Measurements from ENCODE around the gene VGLL4.

Gene VGLL4

GRCh38 chr3:11563159-11563864 is 80.4 kb downstream of the VGLL4 start:
- no peak for DNase-seq

GRCh38 chr3:11562277-11562881 is 81.3 kb downstream of the VGLL4 start:
- no peak for DNase-seq

- no peak for DNase-seq
Observed at GRCh38 chr3:11560746-11561145, 83.0 kb downstream of the VGLL4 start.

GRCh38 chr3:11559816-11560633 is 83.7 kb downstream of the VGLL4 start:
- DNase-seq = no peak

DNA sequence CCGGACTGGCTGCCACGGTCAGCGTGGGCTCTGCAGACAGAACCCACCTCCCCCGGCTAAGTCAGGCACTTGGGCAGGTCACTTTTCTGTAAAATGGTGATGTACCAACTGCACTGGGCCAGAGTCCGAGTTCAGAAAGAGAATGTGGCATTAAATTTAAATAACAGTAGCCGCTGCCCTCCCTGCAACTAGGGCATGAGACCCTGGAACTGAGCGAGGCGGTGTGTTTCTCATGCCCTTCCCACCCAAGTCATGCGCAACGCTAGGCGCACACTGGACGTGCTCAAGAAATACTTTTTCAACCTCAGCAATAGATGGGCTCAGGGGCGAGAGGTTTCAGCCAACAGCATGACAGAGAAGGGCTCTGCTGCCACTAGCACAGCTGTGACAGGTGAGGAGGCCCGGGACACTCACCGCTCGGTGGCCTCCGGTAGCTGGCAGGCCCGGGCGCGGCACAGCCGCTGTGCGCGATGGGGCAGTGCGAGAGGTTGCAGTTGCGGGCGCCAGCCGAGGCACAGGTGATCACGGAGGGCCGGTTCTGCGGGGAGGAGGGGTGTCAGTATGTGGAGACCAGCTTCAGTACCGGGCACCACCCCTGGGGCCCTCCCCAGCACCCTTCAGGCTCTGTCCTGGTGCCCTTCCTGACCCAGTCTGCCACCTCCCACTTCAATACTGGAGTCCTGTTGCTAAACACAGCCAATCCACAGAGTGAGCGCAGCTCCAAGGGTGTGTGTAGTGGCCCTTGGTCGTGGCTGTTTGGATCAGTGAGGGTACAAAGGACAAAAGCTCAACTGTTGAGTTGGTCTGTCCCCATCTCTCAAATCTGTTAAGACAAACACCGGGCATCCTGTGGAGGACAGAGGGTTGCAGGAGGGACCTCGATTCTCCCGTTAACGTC is 84.5 kb downstream of the VGLL4 start:
- DNase-seq = no peak

DNA sequence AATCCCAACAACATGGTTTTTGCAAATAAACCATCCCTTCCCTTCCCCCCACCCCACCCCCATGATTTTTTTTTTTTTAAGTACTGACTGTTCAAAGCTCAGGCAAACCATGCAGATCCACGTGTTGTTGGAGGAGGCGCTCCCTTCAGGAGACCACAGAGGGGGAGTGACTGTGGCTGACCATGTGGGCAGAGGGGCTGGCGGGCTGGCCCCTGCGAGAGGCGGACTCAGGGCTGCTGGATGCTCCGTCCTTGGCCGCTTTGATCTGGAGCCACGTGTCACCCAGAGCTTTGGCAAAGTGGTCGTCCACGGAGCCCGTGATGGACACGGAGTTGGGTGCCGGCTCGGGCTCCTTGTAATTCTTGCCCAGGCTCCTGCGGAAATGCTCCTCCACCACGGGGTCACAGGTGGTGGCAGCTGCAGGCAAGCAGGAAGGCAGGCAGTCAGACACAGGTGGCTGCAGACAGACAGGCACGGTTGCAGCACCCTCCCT is 85.3 kb downstream of the VGLL4 start:
- DNase-seq = no peak

- DNase-seq = no peak
Observed at GRCh38 chr3:11558002-11558401, 85.7 kb downstream of the VGLL4 start.

DNA sequence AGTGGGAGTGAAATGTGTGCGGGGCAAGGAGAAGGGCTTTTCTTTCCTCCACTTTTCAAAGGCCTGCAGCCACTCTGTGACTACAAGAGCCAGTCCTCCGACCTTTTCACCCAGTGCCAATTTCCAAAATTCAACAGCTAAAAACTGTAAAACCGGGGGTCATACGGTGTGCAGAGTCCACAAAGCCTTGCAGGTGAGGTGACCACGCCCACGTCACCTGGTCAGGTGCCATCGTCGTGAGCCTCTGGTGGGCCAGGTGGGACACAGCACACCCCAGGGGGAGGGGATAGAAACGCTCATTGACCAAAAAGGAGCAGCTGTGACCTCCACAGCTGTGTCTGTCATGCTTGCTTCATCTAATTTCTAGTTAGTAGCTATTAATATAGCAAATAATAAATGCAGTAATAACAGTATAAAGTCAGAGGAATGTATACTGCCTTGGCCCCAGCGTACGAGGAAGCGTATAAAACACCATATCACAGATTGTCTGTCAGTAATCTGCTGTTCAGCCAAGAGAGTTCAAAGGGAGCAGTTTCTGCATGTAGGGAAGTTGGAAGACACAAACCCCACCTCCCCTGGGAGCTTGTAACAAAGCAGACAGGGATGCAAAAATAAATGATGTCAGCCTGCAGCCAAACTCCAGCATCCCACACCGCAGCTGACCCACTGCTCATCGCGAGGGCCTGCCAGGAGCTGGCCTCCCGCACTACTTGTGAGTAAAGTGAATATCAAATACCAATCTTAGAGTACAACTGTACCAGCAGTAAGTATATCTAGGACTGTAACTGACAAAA is 86.7 kb downstream of the VGLL4 start:
- no peak for DNase-seq

DNA sequence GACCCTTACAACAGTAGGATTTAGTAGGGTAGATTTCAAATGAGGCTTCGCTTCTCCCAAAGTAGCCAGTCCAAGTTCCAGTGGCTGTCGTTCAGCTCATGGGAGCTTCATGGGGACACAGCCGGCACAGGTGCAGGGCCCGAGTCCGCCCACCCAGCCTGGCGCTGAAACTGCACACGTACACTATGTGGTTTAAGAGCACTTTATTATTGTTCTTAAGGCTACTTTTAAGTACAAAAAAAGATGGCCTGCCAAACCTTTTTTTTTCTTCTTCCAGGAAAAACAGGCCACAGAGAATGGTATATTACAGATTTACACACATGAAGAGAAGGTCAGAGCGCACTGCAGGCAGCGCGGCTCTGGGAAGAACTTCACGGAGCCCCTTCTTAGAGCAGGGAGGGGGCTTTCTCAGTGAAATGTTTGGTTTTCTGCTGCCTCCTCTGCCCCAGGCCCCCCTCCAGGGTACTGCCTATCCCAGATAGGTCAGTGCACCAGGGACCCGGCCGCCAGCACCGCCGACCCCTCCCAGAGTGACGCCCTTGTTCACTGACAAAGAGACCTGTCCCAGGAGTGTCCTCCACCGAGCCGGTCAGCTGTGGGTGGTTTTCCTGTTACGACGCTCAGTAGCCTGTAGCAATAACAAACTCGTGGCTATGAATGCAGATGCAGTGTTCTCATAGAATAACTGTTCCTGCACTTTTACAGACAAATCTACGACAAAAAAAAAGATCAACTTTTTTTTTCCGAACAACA is 87.7 kb downstream of the VGLL4 start:
- DNase-seq = no peak

DNA sequence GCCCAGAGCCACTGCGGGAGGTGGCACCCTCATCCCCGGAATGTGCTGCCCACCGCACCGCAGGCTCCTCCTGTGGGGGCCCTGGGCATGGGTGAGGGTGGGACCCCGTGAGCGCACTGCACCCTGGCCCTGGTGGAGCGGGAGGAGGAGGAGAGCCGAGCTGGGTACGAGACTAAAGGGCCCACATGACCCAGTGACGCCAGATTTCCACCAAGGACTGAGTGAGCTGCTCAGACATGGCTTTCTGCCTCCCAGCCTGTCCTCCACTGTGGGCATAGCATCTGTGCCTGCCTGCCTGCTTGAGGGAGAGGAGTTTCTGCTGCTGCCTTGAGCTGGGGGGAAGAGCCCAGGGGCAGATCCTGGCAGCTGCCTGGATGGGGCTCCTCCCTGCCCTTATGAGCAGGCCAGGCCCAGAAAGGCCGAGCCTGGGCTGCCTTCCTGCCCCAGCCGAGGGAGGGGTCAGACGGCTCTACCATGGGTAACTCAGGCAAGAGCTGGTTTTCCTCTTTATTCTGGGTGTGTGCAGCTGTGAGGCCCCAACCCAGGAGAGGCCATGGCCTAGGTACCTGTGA is 88.4 kb downstream of the VGLL4 start:
- no peak for DNase-seq

DNA sequence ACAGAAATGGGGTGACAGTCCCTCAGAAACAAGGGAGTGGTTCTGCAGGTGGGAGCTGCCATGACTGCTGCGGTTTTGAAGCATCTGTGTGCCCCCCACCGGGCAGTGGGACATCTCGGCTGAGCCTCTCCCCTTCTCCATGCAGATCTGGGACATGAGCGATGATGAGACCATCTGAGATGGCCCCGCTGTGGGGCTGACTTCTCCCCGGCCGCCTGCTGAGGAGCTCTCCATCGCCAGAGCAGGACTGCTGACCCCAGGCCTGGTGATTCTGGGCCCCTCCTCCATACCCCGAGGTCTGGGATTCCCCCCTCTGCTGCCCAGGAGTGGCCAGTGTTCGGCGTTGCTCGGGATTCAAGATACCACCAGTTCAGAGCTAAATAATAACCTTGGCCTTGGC is 89.0 kb downstream of the VGLL4 start:
- DNase-seq = no peak

- DNase-seq = no peak
Observed at GRCh38 chr3:11554236-11554610, 89.5 kb downstream of the VGLL4 start.

DNA sequence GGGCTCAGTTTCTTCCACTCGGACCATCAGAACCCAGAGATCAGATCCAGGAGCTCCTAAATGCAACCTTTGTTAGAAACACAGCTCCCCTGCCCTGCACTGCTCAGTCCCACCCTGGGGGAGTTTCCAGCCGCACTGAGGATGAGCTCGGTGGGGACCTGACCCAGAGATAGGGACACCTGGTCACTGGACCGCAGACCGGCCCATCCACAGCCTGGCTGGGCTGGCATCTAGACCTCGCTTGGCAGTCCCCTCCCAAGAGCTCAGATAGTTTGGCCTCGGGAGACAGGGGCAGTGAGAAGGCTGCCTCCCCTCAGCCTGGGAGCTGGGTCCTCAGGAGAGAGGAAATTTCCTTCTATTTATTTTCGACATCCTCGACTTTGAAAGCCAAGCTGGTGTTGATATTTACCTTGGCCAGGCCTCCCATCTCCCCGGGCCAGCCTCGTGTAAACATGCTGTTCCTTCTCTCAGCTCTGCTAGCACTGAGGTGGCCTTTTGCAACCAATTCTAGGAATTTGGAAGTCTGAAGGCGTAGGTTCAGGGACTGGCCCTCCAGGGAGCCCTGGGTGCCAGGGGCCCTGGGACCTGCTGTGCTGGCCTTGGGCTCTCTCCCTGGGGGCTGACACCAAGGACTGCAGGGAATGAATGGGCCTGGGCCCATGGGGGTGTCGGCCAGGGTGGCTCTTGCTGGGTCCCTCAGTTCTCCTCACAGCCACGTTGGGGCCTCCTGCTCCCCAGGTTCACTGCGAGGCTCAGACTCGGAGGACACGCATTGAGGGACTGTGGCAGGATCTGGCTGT is 90.1 kb downstream of the VGLL4 start:
- no peak for DNase-seq

- DNase-seq = no peak
Observed at GRCh38 chr3:11552289-11553264, 91.1 kb downstream of the VGLL4 start.

GRCh38 chr3:11551036-11551435 is 92.7 kb downstream of the VGLL4 start:
- no peak for DNase-seq

DNA sequence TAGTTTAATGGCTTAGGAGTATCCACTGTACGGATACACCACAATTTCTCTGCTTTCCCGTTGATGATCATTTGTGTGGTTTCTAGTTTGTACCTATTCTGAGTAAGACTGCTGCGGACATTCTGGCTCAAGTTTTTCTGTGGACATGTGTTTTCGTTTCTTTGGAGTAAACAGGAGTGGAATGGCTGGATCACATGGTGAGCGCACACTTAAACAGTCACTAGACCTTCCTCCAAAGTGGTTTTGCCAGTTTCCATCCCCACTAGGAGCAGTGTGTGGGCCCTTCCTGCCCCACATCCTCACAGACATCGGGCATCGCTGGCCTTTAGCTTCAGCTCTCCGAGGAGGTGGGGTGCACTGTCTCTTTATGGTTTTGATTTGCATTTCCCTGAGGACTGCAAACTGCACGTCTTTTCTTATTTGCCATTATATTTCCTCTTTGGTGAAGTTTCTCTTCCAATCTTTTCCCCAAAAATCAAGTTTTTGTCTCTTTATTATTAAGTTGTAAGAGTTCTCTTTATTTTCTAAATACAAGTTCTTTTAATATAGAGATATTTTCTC is 94.1 kb downstream of the VGLL4 start:
- peak; percentile 34 for DNase-seq

DNA sequence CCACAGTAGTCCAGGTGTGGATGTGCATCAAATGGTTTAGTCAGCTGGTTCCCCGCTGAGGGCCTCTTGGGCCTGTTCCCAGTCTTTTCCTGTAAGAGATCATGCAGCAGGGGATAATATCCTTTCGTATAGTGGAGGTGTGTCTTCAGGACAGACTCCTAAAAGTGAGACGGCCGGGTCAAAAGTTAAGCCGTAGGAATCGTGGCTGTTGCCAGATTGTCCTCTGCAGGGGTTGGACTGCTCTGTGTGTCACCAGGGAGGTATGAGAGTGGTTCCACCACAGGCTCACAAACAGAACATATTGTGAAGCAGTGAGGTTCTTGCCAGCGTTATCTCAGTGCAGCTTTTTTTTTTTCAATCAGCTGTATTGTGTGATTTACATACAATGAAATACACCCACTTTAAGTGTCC is 95.0 kb downstream of the VGLL4 start:
- peak; percentile 50 for DNase-seq

DNA sequence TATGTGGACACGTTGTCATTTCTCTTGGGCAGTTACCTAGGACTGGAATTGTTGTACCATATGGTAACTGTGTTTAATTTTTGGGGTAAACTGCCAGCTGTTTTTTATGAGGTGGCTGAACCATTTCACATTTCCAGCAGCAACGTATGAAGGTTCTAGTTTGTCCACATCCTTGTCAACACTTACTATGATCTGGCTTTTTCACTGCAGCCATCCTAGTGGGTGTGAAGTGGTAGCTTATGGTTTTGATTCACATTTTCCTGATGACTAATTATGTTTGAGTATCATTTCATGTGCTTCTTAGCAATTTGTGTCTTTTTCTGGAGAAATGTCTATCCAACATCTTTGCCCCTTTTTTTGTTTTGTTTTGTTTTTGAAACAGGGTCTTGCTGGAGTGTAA is 96.2 kb downstream of the VGLL4 start:
- no peak for DNase-seq
